GM18868 (cell line): ENCODE results near the gene CELA3A.
"Not testable (repeated sequence)": the region's sequence is repeated elsewhere in the genome, so short reads cannot be mapped to it uniquely, and the experiment has no call there.

Source experiments
- ATAC-seq: cut with Tn5 transposase; IDR thresholded peaks from one replicate; pipeline ENCODE4 v1.9.1; 2021; ENCODE audit warnings: mild to moderate bottlenecking, moderate library complexity; ENCODE audit not compliant: unreplicated experiment

CELA3A gene

GRCh38 chr1:21980515-21981220 lies 20.8 kb upstream of the CELA3A start:
- not testable (repeated sequence) for ATAC-seq

- ATAC-seq: not testable (repeated sequence)
Observed at GRCh38 chr1:21981253-21981652, 20.2 kb upstream of the CELA3A start.

GRCh38 chr1:21982122-21982521 lies 19.3 kb upstream of the CELA3A start:
- ATAC-seq: not testable (repeated sequence)

GRCh38 chr1:21983539-21983938 lies 17.9 kb upstream of the CELA3A start:
- not testable (repeated sequence) for ATAC-seq

DNA sequence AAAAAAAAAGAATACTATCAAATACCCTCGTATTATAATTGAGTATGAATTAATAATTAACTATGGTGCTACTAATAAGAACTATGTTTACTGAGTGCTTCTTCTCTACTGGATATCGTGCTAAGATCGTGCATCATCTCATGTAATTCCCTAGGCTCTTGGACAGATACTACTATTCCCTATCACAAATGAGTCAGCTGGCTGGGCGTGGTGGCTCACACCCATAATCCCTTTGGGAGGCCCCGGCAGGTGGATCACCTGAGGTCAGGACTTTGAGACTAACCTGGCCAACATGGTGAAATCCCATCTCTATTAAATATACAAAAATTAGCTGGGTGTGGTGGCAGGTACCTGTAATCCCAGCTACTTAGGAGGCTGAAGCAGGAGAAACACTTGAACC lies 15.6 kb upstream of the CELA3A start:
- not testable (repeated sequence) for ATAC-seq

- not testable (repeated sequence) for ATAC-seq
Observed at GRCh38 chr1:21986386-21986785, 15.1 kb upstream of the CELA3A start.

GRCh38 chr1:21989672-21990393 lies 11.6 kb upstream of the CELA3A start:
- not testable (repeated sequence) for ATAC-seq

DNA sequence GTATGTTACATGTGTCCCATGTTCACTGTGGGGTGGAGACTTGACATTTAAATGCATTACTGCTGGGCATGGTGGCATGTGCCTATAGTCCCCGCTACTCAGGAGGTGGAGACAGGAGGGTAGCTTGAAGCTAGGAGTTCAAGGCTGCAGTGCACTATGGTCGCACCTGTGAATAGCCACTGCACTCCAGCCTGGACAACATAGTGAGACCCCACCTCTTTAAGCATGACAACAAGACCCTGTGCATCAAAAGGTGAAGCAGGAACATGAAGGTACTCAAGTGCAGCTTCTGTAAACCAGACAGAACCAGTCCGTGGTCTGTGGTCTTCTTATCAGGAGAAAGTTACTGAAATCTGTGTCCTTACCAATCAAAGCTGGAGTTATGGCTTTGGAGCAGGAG lies 9.3 kb upstream of the CELA3A start:
- ATAC-seq: not testable (repeated sequence)

DNA sequence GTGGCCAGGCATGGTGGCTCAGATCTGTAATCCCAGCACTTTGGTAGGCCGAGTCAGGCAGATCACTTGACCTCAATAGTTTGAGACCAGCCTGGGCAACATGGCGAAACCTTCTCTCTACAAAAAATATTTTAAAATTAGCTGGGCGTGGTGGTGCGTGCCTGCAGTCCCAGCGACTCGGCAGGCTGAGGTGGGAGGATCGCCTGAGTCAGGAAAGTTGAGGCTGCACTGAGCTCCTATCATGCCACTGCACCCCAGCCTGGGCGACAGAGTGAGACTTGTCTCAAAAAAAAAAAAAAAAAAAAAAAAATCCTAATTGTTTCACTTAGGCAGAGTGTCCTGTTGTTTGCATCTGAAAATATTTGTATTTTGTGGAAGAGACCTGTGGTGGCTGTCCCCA lies 6.7 kb upstream of the CELA3A start:
- ATAC-seq: not testable (repeated sequence)

GRCh38 chr1:21996663-21996970 lies 4.8 kb upstream of the CELA3A start:
- not testable (repeated sequence) for ATAC-seq

DNA sequence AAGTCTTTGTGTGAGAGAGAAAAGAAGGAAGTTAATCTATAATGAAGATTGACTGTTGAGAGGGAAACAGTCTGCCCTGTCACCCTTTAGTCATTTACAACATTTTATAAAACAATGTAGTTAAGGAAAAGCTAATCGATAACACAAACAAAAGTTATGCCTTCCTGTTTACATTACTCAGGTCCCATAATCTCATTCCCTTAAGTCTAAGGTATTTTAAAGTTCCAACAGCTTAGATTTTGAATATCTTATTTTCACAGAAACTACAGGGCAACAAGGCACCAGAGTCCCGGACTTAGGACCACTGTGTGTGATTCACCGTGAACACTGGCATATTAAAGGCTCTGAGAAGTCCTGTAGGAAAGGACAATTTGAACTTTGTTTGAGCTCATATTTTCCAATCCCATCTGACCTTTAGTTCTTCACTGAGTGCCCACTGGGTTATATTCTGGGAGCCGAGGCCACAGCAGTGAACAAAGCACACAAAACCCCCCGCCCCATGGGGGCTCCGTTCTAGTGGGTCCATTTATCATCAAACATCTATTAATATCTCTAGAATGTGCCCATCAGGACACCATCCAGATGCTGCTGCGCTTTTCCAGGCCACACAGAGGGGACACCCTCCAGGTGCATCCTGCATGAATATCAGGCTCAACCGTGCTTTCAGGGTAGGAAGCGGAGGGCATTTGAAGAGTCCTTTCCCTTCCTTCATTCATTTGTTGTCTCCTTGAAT lies 3.4 kb upstream of the CELA3A start:
- ATAC-seq: not testable (repeated sequence)

- ATAC-seq: not testable (repeated sequence)
Observed at GRCh38 chr1:21998624-21999294, 2.7 kb upstream of the CELA3A start.

GRCh38 chr1:21999645-22000044 lies 1.8 kb upstream of the CELA3A start:
- ATAC-seq: not testable (repeated sequence)

GRCh38 chr1:22002461-22002860 lies 1.0 kb downstream of the CELA3A start:
- not testable (repeated sequence) for ATAC-seq

- not testable (repeated sequence) for ATAC-seq
Observed at GRCh38 chr1:22002875-22003274, 1.4 kb downstream of the CELA3A start.

- ATAC-seq: not testable (repeated sequence)
Observed at GRCh38 chr1:22003959-22004358, 2.5 kb downstream of the CELA3A start.

DNA sequence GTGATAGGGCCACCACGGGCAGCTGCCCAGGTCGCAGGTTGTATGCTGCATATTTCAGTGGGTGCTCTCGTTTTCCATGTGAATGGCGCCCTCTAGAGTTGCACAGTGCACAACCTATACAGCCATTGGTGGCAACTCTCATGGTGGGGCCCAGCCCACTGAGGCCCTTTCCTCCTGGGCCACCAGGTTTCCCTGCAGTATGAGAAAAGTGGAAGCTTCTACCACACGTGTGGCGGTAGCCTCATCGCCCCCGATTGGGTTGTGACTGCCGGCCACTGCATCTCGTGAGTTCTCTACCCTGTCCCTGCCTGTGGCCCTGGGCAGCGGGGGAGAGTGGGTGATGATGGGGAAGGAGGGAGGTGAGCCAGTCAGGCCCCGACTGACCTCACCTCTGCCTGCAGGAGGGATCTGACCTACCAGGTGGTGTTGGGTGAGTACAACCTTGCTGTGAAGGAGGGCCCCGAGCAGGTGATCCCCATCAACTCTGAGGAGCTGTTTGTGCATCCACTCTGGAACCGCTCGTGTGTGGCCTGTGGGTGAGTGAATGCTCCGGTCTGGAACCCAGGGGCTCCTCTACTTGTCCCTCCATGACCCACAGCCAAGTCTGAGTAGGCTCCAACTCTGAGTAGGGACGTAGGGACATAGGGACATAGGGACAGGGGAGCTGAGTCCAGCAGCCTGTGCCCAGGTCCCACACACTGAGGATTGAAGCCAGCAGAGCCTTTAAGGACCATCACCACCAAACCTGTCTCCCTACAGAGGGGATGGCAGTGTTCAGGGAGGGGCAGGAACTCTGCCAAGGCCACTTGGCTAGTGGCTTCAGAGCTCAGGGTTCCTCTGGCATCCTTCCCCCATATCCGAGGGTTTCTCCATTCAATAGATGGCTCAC lies 4.0 kb downstream of the CELA3A start:
- not testable (repeated sequence) for ATAC-seq

GRCh38 chr1:22006736-22007135 lies 5.3 kb downstream of the CELA3A start:
- ATAC-seq: not testable (repeated sequence)

- ATAC-seq: not testable (repeated sequence)
Observed at GRCh38 chr1:22007262-22007661, 5.8 kb downstream of the CELA3A start.

- not testable (repeated sequence) for ATAC-seq
Observed at GRCh38 chr1:22009566-22009965, 8.1 kb downstream of the CELA3A start.
